Activated CD4-positive, alpha-beta memory T cell treated with anti-CD3 and anti-CD28 coated beads, Interleukin-2, amount 10 ng/mL, durations not matched to agents 7 days and 5 days (primary cell): Measurements from ENCODE around the gene RNF44. TPM values are rescaled to one million over a fixed set of nuclear protein-coding genes. Genes with fewer than 3 reads are reported as not detected.
"Not testable (repeated sequence)": the region's sequence is repeated elsewhere in the genome, so short reads cannot be mapped to it uniquely, and the experiment has no call there.

Experiments
- CTCF ChIA-PET: fragments of 350-600 bp; sonication (Branson Sonifier 250); formaldehyde crosslinking; loops from one replicate; lab custom pipeline; 2021; ENCODE audit warnings: antibody characterized with exemption, inconsistent platforms; lab: Charles Lee
- POLR2A ChIA-PET: fragments of 350-600 bp; sonication (Branson Sonifier 250); formaldehyde crosslinking; loops from one replicate; lab custom pipeline; 2021; ENCODE audit warnings: antibody characterized with exemption; lab: Charles Lee
- DNase-seq: peaks from one replicate; pipeline ENCODE4 v3.0.0-alpha.2; 2020
- H3K27ac Mint-ChIP-seq: one replicate; pipeline ENCODE4 v1.8.0; 2021; ENCODE audit warnings: mild to moderate bottlenecking, mixed read lengths
- H3K27me3 Mint-ChIP-seq: one replicate; pipeline ENCODE4 v1.8.0; 2021; ENCODE audit warnings: mixed read lengths
- H3K36me3 Mint-ChIP-seq: one replicate; pipeline ENCODE4 v1.8.0; 2021; ENCODE audit warnings: low read depth, mixed read lengths
- H3K4me1 Mint-ChIP-seq: one replicate; pipeline ENCODE4 v1.8.0; 2021; ENCODE audit warnings: mixed read lengths
- H3K4me3 Mint-ChIP-seq: one replicate; pipeline ENCODE4 v1.8.0; 2021; ENCODE audit warnings: mild to moderate bottlenecking, mixed read lengths
- H3K9me3 Mint-ChIP-seq: one replicate; pipeline ENCODE4 v1.8.0; 2021; ENCODE audit warnings: mixed read lengths
- total RNA-seq, 2 experiments: library from RNA; stranded (reverse); gene quantifications; one replicate each; pipeline ENCODE4 v1.2.3, GENCODE V29; 2021

RNF44 gene
- total RNA-seq, 2 experiments from 2014 or later, result 142 to 143 TPM

GRCh38 chr5:176568657-176569056, 31.5 kb upstream of the RNF44 start:
- Mint-ChIP-seq H3K27ac (no peak overlapping the region), H3K4me1 (no peaks in the 10 kb centered on the region), H3K27me3 (peaks cover 11% of the 10 kb centered on the region), H3K36me3 (no peaks in the 10 kb centered on the region), H3K4me3 (no peak overlapping the region), H3K9me3 (no peaks in the 10 kb centered on the region)
- ChIA-PET CTCF (no interaction called here), POLR2A (interaction anchor here (0.6 to 1.1 kb wide), 2 partner anchors 68 to 160 kb away, joined by 3 read pairs; no protein-coding TSS in a partner anchor)
- no peak for DNase-seq

GRCh38 chr5:176565760-176566288, 28.6 kb upstream of the RNF44 start:
- Mint-ChIP-seq H3K27me3 (peaks cover 14% of the 10 kb centered on the region), H3K27ac (no peak overlapping the region), H3K9me3 (no peaks in the 10 kb centered on the region), H3K4me1 (peaks cover 10% of the 10 kb centered on the region), H3K4me3 (no peak overlapping the region), H3K36me3 (no peaks in the 10 kb centered on the region)
- ChIA-PET POLR2A (no interaction called here), CTCF (no interaction called here)
- DNase-seq, result no peak

DNA sequence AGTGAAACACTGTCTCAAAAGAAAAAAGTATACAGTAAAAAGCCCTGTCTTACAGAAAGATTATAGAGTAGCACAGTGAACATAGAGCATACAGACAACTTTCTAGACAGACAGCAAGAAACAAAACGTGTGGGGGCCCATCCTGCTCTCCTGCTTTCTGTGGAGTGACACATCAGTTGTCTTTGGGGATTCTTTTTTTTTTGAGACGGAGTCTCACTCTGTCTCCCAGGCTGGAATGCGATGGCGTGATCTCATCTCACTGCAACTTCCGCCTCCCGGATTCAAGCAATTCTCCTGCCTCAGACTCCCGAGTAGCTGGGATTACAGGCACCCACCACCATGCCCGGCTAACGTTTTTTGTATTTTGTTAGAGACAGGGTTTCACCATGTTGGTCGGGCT, 26.8 kb upstream of the RNF44 start:
- POLR2A ChIA-PET, result interaction anchor here (1.7 kb wide), 1 partner anchor 21 kb away, joined by 6 read pairs; no protein-coding TSS in a partner anchor
- peaks cover 11% of the 10 kb centered on the region for H3K27me3 Mint-ChIP-seq
- H3K4me3 Mint-ChIP-seq, result no peak overlapping the region
- CTCF ChIA-PET, result no interaction called here
- no peak for DNase-seq
- no peaks in the 10 kb centered on the region for H3K9me3 Mint-ChIP-seq
- no peaks in the 10 kb centered on the region for H3K36me3 Mint-ChIP-seq
- H3K27ac Mint-ChIP-seq, result no peak overlapping the region
- H3K4me1 Mint-ChIP-seq, result peaks cover 18% of the 10 kb centered on the region

DNA sequence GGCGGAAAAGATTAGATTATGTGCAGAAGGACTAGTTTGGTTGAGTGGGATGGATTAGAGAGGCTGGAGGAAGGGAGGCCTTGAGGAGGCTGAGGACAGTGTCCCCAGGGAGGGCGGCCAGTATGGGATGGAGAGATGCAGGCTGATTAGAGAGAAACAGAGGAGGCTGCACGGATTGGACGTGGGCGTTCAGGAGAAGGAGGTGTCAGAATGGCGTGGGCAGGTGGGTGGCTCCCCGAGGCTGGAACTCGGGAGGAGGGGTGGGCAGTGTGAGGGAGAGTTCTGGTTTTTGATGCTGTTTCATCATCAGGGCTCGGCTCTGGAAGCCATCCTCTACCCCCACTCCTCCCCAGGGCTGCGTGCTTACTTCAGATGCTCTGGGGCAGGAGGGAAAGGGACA, 25.0 kb upstream of the RNF44 start:
- peaks cover 18% of the 10 kb centered on the region for H3K4me1 Mint-ChIP-seq
- H3K9me3 Mint-ChIP-seq, result no peaks in the 10 kb centered on the region
- no peaks in the 10 kb centered on the region for H3K36me3 Mint-ChIP-seq
- H3K4me3 Mint-ChIP-seq, result no peak overlapping the region
- H3K27ac Mint-ChIP-seq, result no peak overlapping the region
- DNase-seq, result no peak
- peaks cover 11% of the 10 kb centered on the region for H3K27me3 Mint-ChIP-seq
- POLR2A ChIA-PET, result no interaction called here
- CTCF ChIA-PET, result interaction anchor here (0.8 kb wide), 1 partner anchor 11 kb away, joined by 3 read pairs; no protein-coding TSS in a partner anchor

DNA sequence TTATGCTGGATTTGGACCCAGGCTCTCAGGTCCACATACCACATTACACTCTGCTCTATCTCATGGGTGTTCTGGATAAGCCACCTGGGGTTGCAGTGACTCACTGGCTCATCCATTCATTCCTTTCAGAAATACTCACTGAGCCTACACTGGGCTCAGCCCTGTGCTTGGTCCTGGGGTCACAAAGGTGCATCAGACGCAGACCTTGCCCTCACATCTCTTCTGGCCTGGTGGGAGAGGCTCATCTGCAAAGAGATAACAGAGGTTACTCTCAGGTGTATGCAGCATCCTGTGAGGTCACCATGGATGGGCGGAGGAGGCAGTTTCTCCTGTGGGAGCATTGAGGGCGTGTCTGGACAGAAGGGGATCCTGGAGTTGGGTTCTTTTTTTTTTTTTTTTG, 24.1 kb upstream of the RNF44 start:
- Mint-ChIP-seq H3K9me3 (no peaks in the 10 kb centered on the region), H3K36me3 (no peaks in the 10 kb centered on the region), H3K27me3 (peaks cover 10% of the 10 kb centered on the region), H3K4me3 (no peak overlapping the region), H3K27ac (no peak overlapping the region), H3K4me1 (peaks cover 23% of the 10 kb centered on the region)
- ChIA-PET POLR2A (interaction anchor here (0.9 kb wide), 1 partner anchor 114 kb away, joined by 3 read pairs; no protein-coding TSS in a partner anchor), CTCF (interaction anchor here (1.3 kb wide), 1 partner anchor 145 kb away, joined by 3 read pairs; the partner anchor contains the start of gene CLTB)
- DNase-seq, result no peak

GRCh38 chr5:176560364-176560763, 23.2 kb upstream of the RNF44 start:
- CTCF ChIA-PET, result interaction anchor here (1.3 kb wide), 1 partner anchor 144 kb away, joined by 3 read pairs; the partner anchor contains the start of gene CLTB
- Mint-ChIP-seq H3K27ac (no peak overlapping the region), H3K36me3 (no peaks in the 10 kb centered on the region), H3K9me3 (no peaks in the 10 kb centered on the region), H3K4me3 (no peak overlapping the region), H3K27me3 (peaks cover 7% of the 10 kb centered on the region), H3K4me1 (peaks cover 32% of the 10 kb centered on the region)
- DNase-seq, result no peak
- POLR2A ChIA-PET, result interaction anchor here (0.6 kb wide), 1 partner anchor 17 kb away, joined by 3 read pairs; no protein-coding TSS in a partner anchor

DNA sequence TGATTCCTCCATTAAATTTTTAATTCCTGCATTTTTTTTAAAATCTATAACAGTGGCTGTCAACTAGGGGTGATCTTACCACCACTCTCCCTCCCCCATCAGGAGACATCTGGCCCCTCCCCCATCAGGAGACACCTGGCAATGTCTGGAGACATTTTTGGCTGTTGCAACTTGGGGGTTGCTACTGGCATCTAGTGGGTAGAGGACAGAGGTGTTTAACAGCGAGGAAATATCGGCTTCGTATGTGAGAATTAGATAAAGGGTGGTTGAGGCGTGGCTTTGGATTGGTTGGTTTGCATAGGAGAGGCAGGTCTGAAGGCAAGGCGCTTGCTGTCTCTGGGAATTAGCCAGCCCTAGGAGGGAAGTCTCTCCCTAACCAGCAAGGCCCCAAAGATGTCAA, 22.5 kb upstream of the RNF44 start:
- Mint-ChIP-seq H3K36me3 (no peaks in the 10 kb centered on the region), H3K4me3 (no peak overlapping the region), H3K27me3 (peaks cover 7% of the 10 kb centered on the region), H3K4me1 (peaks cover 39% of the 10 kb centered on the region), H3K9me3 (no peaks in the 10 kb centered on the region), H3K27ac (no peak overlapping the region)
- DNase-seq, result no peak
- POLR2A ChIA-PET, result interaction anchor here (0.6 to 1.0 kb wide), 2 partner anchors 16 to 17 kb away, joined by 3 to 6 read pairs; no protein-coding TSS in a partner anchor
- CTCF ChIA-PET, result interaction anchor here (1.8 kb wide), 1 partner anchor 16 kb away, joined by 6 read pairs; no protein-coding TSS in a partner anchor

DNA sequence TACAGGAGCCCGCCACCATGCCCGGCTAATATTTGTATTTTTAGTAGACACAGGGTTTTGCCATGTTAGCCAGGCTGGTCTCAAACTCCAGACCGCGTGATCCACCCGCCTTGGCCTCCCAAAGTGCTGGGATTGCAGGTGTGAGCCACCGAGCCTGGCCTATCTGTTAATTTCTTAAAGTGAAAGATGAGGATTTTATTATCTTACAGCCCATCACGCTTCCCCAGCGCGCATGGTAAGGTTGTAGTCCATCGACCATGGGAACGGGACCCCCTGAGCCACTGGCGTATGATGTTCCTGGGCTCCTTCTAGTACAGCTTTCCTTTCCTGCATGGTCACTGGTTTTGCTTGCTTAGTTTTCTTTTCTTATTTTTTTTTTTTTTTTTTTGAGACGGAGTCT, 20.6 kb upstream of the RNF44 start:
- CTCF ChIA-PET, result interaction anchor here (1.1 to 1.8 kb wide), 3 partner anchors 14 to 140 kb away, joined by 5 to 6 read pairs (median 6); no protein-coding TSS in a partner anchor
- Mint-ChIP-seq H3K4me3 (no peak overlapping the region), H3K9me3 (no peaks in the 10 kb centered on the region), H3K4me1 (peaks cover 55% of the 10 kb centered on the region), H3K27me3 (peaks cover 7% of the 10 kb centered on the region), H3K27ac (no peak overlapping the region), H3K36me3 (no peaks in the 10 kb centered on the region)
- no peak for DNase-seq
- POLR2A ChIA-PET, result interaction anchor here (1.3 to 1.7 kb wide), 2 partner anchors 15 to 141 kb away, joined by 3 to 7 read pairs; partner anchors contain the start of gene CLTB

GRCh38 chr5:176553260-176554085, 16.3 kb upstream of the RNF44 start:
- no peaks in the 10 kb centered on the region for H3K36me3 Mint-ChIP-seq
- H3K4me1 Mint-ChIP-seq, result peaks cover 48% of the 10 kb centered on the region
- H3K4me3 Mint-ChIP-seq, result no peak overlapping the region
- no peaks in the 10 kb centered on the region for H3K27me3 Mint-ChIP-seq
- CTCF ChIA-PET, result interaction anchor here (1.8 to 2.3 kb wide), 2 partner anchors 10 to 21 kb away, joined by 9 to 10 read pairs; no protein-coding TSS in a partner anchor
- POLR2A ChIA-PET, result interaction anchor here (0.7 to 4.5 kb wide), 3 partner anchors 11 to 22 kb away, joined by 3 to 46 read pairs (median 4); no protein-coding TSS in a partner anchor
- no peak overlapping the region for H3K27ac Mint-ChIP-seq
- H3K9me3 Mint-ChIP-seq, result no peaks in the 10 kb centered on the region
- DNase-seq, result no peak

DNA sequence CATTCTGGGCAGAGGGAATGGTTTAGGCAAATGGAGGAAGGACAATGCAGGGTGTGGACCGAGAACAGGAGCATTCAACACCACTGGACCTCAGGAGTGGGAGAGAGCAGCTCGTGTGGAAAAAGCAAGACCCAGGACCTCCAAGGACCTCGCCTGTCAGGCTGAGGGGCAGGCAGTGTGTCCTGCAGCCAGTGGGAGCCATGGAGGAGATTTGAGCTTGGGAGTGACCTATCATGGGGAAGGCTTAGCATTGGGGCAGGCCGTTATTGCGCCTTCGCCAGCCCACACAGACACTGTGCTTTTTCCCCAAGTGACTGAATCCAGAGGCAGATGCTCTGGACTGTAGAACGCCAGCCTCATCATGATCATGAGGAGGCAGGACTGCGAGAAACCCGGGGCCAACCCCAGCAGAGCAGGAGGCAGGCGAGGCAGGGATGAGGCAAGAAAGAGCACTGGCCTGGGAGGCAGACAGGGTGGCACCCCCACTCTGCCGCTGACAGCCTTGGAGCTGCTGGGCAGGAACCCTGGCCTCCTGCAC, 15.2 kb upstream of the RNF44 start:
- POLR2A ChIA-PET, result interaction anchor here (1.0 to 4.5 kb wide), 3 partner anchors 10 to 17 kb away, joined by 3 to 46 read pairs (median 3); partner anchors contain the start of gene RNF44
- no peaks in the 10 kb centered on the region for H3K9me3 Mint-ChIP-seq
- H3K27me3 Mint-ChIP-seq, result no peaks in the 10 kb centered on the region
- DNase-seq, result no peak
- no peak overlapping the region for H3K4me3 Mint-ChIP-seq
- H3K36me3 Mint-ChIP-seq, result no peaks in the 10 kb centered on the region
- H3K4me1 Mint-ChIP-seq, result peaks cover 56% of the 10 kb centered on the region
- CTCF ChIA-PET, result no interaction called here
- no peak overlapping the region for H3K27ac Mint-ChIP-seq

GRCh38 chr5:176550937-176551336, 13.7 kb upstream of the RNF44 start:
- POLR2A ChIA-PET, result interaction anchor here (2.1 kb wide), 1 partner anchor 17 kb away, joined by 8 read pairs; no protein-coding TSS in a partner anchor
- CTCF ChIA-PET, result interaction anchor here (0.6 to 1.1 kb wide), 3 partner anchors 22 to 913 kb away, joined by 3 to 4 read pairs (median 3); no protein-coding TSS in a partner anchor
- not testable (repeated sequence) for H3K27me3 Mint-ChIP-seq, H3K27ac Mint-ChIP-seq, H3K9me3 Mint-ChIP-seq, H3K36me3 Mint-ChIP-seq, H3K4me3 Mint-ChIP-seq, DNase-seq
- H3K4me1 Mint-ChIP-seq, result peaks cover 51% of the 10 kb centered on the region

DNA sequence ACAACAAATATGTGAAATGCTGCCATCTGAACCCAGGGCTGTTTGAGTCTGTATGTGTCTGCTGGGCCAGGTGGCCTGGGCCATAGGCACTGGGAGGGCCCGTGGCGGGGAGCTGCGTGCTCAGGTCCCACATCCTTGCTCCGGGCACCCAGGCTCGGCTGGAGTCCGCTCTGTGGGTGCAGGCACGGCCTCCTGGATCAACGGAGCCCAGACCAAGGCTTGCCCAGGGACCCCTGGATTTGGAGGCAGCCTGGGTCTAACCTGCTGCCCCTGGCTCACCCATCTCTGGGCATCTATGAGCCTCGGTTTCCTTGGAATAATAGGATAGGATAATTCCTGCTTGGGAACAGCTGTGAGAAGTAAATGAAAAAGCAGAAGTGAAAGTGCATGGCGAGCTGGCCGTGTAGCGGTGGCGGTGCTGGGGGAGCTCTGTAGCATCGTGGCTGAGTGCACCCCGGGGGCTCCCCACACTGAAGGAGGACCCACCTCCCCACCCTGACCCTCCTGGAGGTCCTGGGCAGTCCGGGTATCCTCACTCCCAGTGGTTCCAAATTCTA, 13.2 kb upstream of the RNF44 start:
- H3K27me3 Mint-ChIP-seq, result no peaks in the 10 kb centered on the region
- no peak for DNase-seq
- peaks cover 51% of the 10 kb centered on the region for H3K4me1 Mint-ChIP-seq
- ChIA-PET POLR2A (interaction anchor here (0.6 to 2.1 kb wide), 2 partner anchors 16 to 141 kb away, joined by 3 to 8 read pairs; no protein-coding TSS in a partner anchor), CTCF (interaction anchor here (0.6 to 1.1 kb wide), 2 partner anchors 103 to 912 kb away, joined by 3 read pairs; no protein-coding TSS in a partner anchor)
- H3K9me3 Mint-ChIP-seq, result no peaks in the 10 kb centered on the region
- H3K36me3 Mint-ChIP-seq, result peaks cover under 1% of the 10 kb centered on the region
- H3K27ac Mint-ChIP-seq, result no peak overlapping the region
- peak overlapping the region; percentile 27 for H3K4me3 Mint-ChIP-seq
